Vein endothelial cell (primary cell): ENCODE measurements around the gene KRT33B. TPM values are rescaled to one million over a fixed set of nuclear protein-coding genes. Genes with fewer than 3 reads are reported as not detected.

Experiments used
- total RNA-seq: library from RNA; depleted of rRNA; stranded (reverse); fragments of >200 nt; gene quantifications from 2 replicates; pipeline ENCODE4 v1.2.3, GENCODE V29; 2012

Gene KRT33B
- not detected in 2 replicates for total RNA-seq

GRCh38 chr17:41369713-41370112, at the start of gene KRT33B:
Gene KRT33B, minus strand, starts transcription at chr17:41369813. Its CDS starts 63 bp downstream, at chr17:41369750.

GRCh38 chr17:41396996-41397660, 27.5 kb upstream of the KRT33B start, which contains the start of gene KRT31:
Gene KRT31, minus strand, starts transcription at chr17:41397608. Its CDS starts 69 bp downstream, at chr17:41397539.

GRCh38 chr17:41381943-41382342, 12.3 kb upstream of the KRT33B start, which contains the start of gene KRT34:
Gene KRT34, minus strand, starts transcription at chr17:41382306. Its CDS starts 60 bp downstream, at chr17:41382246.

GRCh38 chr17:41350381-41350878, 19.2 kb downstream of the KRT33B start, which contains the start of gene KRT33A:
Gene KRT33A, minus strand, starts transcription at chr17:41350828. Its CDS starts 61 bp downstream, at chr17:41350767.

GRCh38 chr17:41315204-41315794, 54.3 kb downstream of the KRT33B start, which contains the start of gene KRTAP17-1:
Gene KRTAP17-1, minus strand, starts transcription at chr17:41315710. Its CDS starts 60 bp downstream, at chr17:41315650.

Other genes with a start within 250 kb of the KRT33B start
- gene KRTAP4-12, start 245.6 kb downstream of the KRT33B start, total RNA-seq, result not detected in 2 replicates
- not detected in 2 replicates for gene KRTAP4-6, start 229.3 kb downstream of the KRT33B start, total RNA-seq
- not detected in 2 replicates for gene KRTAP4-5, start 220.0 kb downstream of the KRT33B start, total RNA-seq
- gene KRTAP4-4, start 209.1 kb downstream of the KRT33B start, total RNA-seq, result not detected in 2 replicates
- gene KRTAP4-3, start 201.6 kb downstream of the KRT33B start, total RNA-seq, result not detected in 2 replicates
- not detected in 2 replicates for gene KRTAP4-2, start 191.6 kb downstream of the KRT33B start, total RNA-seq
- gene KRTAP4-1, start 184.9 kb downstream of the KRT33B start, total RNA-seq, result not detected in 2 replicates
- gene KRTAP9-1, start 179.9 kb downstream of the KRT33B start, total RNA-seq, result not detected in 2 replicates
- not detected in 2 replicates for gene KRTAP9-2, start 143.2 kb downstream of the KRT33B start, total RNA-seq
- not detected in 2 replicates for gene KRTAP9-3, start 137.4 kb downstream of the KRT33B start, total RNA-seq
- not detected in 2 replicates for gene KRTAP9-8, start 131.8 kb downstream of the KRT33B start, total RNA-seq
- not detected in 2 replicates for gene KRTAP9-4, start 120.1 kb downstream of the KRT33B start, total RNA-seq
- gene KRTAP9-9, start 114.4 kb downstream of the KRT33B start, total RNA-seq, result not detected in 2 replicates
- not detected in 2 replicates for gene KRTAP9-6, start 104.4 kb downstream of the KRT33B start, total RNA-seq
- gene KRTAP9-7, start 94.1 kb downstream of the KRT33B start, total RNA-seq, result not detected in 2 replicates
- not detected in 2 replicates for gene KRTAP29-1, start 67.0 kb downstream of the KRT33B start, total RNA-seq
- gene KRTAP16-1, start 60.5 kb downstream of the KRT33B start, total RNA-seq, result not detected in 2 replicates
- gene KRTAP17-1, start 54.1 kb downstream of the KRT33B start, total RNA-seq, result not detected in 2 replicates
- gene KRT33A, start 19.0 kb downstream of the KRT33B start, total RNA-seq, result not detected in 2 replicates
- not detected in 2 replicates for gene KRT34, start 12.5 kb upstream of the KRT33B start, total RNA-seq
- gene KRT31, start 27.8 kb upstream of the KRT33B start, total RNA-seq, result not detected in 2 replicates
- not detected in 2 replicates for gene KRT37, start 54.8 kb upstream of the KRT33B start, total RNA-seq
- gene KRT38, start 71.2 kb upstream of the KRT33B start, total RNA-seq, result not detected in 2 replicates
- not detected in 2 replicates for gene KRT32, start 97.6 kb upstream of the KRT33B start, total RNA-seq
- not detected in 2 replicates for gene KRT35, start 111.3 kb upstream of the KRT33B start, total RNA-seq
- gene KRT36, start 120.1 kb upstream of the KRT33B start, total RNA-seq, result not detected in 2 replicates
- gene KRT13, start 135.8 kb upstream of the KRT33B start, total RNA-seq, result not detected in 2 replicates
- 0.65 and 2.8 TPM in 2 replicates for gene KRT15, start 149.1 kb upstream of the KRT33B start, total RNA-seq
- 25.5 and 62.2 TPM in 2 replicates for gene KRT19, start 158.5 kb upstream of the KRT33B start, total RNA-seq
- not detected in 2 replicates for gene KRT9, start 202.2 kb upstream of the KRT33B start, total RNA-seq
- not detected in 2 replicates for gene KRT14, start 217.1 kb upstream of the KRT33B start, total RNA-seq
- gene KRT16, start 243.0 kb upstream of the KRT33B start, total RNA-seq, result not detected in 2 replicates